ENCODE data around the gene XPA. TPM values are rescaled to one million over a fixed set of nuclear protein-coding genes. Genes with fewer than 3 reads are reported as not detected.

Gene XPA
- total and polyA plus RNA-seq, 10 of the 15 experiments (the other 5 are each of a cell fraction or from before 2014, with no cell fraction given), result 6.2 to 19.9 (median 12.3) TPM

DNA sequence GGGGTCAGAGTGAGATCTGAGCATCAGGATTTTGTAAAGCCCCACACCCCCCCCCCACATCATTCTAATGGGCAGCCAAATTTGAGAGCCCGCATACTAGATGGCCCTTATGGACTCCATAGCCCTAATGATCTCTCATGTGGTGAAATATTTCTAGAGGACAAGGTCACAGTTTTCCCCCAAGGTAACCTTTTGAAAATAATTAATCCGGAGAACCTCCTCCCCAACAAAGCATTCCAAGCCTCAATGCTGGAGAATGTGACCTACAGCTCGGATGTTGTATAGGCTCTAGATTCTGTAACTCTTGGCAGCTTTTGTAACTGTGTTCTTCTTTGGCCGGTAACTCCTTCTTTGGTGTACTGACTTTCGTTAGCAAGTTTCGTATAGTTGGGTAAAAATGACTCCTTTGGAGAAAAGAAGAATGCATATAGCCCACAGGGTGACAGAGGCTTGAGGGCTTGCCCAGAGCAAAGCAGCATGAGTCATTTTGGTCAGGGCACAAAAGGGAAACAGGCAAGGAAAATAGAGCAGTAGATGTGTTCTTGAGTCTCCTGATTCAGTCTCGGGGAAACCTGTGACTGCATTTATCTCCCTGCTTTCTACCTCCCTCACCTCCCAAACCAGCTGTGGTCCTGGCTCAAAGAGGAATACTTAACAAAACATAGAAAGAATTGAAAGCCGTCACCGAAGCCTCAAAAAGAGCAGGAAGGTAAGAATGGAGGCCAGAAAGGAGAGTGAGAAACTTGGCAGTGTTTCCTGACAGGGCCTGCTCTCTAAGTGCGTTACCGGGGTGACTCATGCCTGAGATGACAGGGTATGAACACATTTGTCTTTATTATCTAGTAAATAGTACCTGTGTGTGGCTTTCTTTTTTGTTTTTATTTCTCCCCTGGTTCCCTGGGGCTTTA lies 6.6 kb upstream of the XPA start (continued):
- TF ChIP-seq, protein P1, sequence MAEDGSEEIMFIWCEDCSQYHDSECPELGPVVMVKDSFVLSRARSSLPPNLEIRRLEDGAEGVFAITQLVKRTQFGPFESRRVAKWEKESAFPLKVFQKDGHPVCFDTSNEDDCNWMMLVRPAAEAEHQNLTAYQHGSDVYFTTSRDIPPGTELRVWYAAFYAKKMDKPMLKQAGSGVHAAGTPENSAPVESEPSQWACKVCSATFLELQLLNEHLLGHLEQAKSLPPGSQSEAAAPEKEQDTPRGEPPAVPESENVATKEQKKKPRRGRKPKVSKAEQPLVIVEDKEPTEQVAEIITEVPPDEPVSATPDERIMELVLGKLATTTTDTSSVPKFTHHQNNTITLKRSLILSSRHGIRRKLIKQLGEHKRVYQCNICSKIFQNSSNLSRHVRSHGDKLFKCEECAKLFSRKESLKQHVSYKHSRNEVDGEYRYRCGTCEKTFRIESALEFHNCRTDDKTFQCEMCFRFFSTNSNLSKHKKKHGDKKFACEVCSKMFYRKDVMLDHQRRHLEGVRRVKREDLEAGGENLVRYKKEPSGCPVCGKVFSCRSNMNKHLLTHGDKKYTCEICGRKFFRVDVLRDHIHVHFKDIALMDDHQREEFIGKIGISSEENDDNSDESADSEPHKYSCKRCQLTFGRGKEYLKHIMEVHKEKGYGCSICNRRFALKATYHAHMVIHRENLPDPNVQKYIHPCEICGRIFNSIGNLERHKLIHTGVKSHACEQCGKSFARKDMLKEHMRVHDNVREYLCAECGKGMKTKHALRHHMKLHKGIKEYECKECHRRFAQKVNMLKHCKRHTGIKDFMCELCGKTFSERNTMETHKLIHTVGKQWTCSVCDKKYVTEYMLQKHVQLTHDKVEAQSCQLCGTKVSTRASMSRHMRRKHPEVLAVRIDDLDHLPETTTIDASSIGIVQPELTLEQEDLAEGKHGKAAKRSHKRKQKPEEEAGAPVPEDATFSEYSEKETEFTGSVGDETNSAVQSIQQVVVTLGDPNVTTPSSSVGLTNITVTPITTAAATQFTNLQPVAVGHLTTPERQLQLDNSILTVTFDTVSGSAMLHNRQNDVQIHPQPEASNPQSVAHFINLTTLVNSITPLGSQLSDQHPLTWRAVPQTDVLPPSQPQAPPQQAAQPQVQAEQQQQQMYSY (CRISPR knock-in tag; IDR thresholded peaks at IDR 0.05), result no peak
- TF ChIP-seq USF1 (IDR thresholded peaks at IDR 0.05; ENCODE audit: borderline replicate concordance, extremely low read length, insufficient read depth, low read depth, low read length) (no peak), CREM (IDR thresholded peaks at IDR 0.05; ENCODE audit: low read depth) (no peak), YY1 (IDR thresholded peaks at IDR 0.05; ENCODE audit: low read depth, low read length) (no peak), KLF5 (IDR thresholded peaks at IDR 0.05; ENCODE audit: partially characterized antibody) (no peak), SIX5 (IDR thresholded peaks at IDR 0.05; ENCODE audit: low read depth, low read length, severe bottlenecking) (no peak), ZZZ3 (IDR thresholded peaks at IDR 0.05; ENCODE audit: control insufficient read depth, insufficient read length, low read depth) (no peak), EGR1 (IDR thresholded peaks at IDR 0.05; ENCODE audit: borderline replicate concordance in 1 of 2, low read depth in 2 of 2, low read length in 2 of 2) (no peak), ZNF687 (IDR thresholded peaks at IDR 0.05) (no peak), ZNF24 (IDR thresholded peaks at IDR 0.05) (no peak), RFX5 (IDR thresholded peaks at IDR 0.05; ENCODE audit: low read depth, low read length) (no peak), RCOR1 (conservative IDR thresholded peaks at IDR 0.05; ENCODE audit: low read depth, low read length) (no peak), ESRRA (IDR thresholded peaks at IDR 0.05; ENCODE audit: low read length) (no peak)
- TF ChIP-seq, protein P2, sequence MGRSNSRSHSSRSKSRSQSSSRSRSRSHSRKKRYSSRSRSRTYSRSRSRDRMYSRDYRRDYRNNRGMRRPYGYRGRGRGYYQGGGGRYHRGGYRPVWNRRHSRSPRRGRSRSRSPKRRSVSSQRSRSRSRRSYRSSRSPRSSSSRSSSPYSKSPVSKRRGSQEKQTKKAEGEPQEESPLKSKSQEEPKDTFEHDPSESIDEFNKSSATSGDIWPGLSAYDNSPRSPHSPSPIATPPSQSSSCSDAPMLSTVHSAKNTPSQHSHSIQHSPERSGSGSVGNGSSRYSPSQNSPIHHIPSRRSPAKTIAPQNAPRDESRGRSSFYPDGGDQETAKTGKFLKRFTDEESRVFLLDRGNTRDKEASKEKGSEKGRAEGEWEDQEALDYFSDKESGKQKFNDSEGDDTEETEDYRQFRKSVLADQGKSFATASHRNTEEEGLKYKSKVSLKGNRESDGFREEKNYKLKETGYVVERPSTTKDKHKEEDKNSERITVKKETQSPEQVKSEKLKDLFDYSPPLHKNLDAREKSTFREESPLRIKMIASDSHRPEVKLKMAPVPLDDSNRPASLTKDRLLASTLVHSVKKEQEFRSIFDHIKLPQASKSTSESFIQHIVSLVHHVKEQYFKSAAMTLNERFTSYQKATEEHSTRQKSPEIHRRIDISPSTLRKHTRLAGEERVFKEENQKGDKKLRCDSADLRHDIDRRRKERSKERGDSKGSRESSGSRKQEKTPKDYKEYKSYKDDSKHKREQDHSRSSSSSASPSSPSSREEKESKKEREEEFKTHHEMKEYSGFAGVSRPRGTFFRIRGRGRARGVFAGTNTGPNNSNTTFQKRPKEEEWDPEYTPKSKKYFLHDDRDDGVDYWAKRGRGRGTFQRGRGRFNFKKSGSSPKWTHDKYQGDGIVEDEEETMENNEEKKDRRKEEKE (IDR thresholded peaks at IDR 0.05), result no peak
- TF ChIP-seq, protein P3, sequence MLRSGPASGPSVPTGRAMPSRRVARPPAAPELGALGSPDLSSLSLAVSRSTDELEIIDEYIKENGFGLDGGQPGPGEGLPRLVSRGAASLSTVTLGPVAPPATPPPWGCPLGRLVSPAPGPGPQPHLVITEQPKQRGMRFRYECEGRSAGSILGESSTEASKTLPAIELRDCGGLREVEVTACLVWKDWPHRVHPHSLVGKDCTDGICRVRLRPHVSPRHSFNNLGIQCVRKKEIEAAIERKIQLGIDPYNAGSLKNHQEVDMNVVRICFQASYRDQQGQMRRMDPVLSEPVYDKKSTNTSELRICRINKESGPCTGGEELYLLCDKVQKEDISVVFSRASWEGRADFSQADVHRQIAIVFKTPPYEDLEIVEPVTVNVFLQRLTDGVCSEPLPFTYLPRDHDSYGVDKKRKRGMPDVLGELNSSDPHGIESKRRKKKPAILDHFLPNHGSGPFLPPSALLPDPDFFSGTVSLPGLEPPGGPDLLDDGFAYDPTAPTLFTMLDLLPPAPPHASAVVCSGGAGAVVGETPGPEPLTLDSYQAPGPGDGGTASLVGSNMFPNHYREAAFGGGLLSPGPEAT (IDR thresholded peaks at IDR 0.05; ENCODE audit: low read depth), result peak; percentile 34; the same call in 1 of the 2 replicates

Data from GM12878 (cell line).